ENCODE data around the gene DNAH9. TPM values are rescaled to one million over a fixed set of nuclear protein-coding genes. Genes with fewer than 3 reads are reported as not detected.
A peak's percentile ranks its signal among the peaks of the same experiment; 100 is the strongest.

Gene DNAH9
- total and polyA plus RNA-seq, 4 donors: under 0.01 to 0.09 TPM; not detected in 2

DNA sequence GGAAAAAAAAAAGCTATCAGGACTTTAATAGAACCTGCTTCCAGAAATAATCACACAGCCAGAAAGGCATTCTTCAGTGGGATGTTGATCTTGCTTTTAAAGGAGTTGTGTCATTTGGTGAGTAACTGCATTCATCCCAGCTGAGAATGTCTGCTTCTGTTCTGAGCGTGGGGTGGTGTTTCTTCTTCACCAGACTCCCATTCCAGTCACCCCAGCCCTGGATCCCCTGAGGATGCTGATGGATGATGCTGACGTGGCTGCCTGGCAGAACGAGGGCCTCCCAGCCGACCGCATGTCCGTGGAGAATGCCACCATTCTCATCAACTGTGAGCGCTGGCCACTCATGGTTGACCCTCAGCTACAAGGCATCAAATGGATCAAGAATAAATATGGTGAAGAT lies 276.5 kb downstream of the DNAH9 start:
- WGBS: 74% methylated on average over 7 of the region's 7 CpGs
- no peak overlapping the region for H3K9ac ChIP-seq (ENCODE audit: low read depth in 1 of 2, low read length in 2 of 2)
- peaks cover 0 to 3% (median 1%) of the 10 kb centered on the region in 4 donors for H3K9me3 ChIP-seq (ENCODE audit: control insufficient read depth in 4 of 4, low read length in 3 of 4)
- TF ChIP-seq NR2F2 (IDR thresholded peaks at IDR 0.05) (no peak), RAD21 (IDR thresholded peaks at IDR 0.05) (no peak), JUND (IDR thresholded peaks at IDR 0.05) (no peak)
- peaks cover 0 to 3% (median 0%) of the 10 kb centered on the region in 4 donors for H3K27me3 ChIP-seq (ENCODE audit: control insufficient read depth in 4 of 4, insufficient read depth in 4 of 4, low read length in 3 of 4)
- no peak overlapping the region for H3K4me3 ChIP-seq (ENCODE audit: low read depth in 1 of 3, low read length in 3 of 3)
- DNase-seq (ENCODE audit: low spot score): no peak
- H3K4me1 ChIP-seq (ENCODE audit: control insufficient read depth in 4 of 4, insufficient read depth in 4 of 4, low read length in 3 of 4): no peaks in the 10 kb centered on the region
- H3K36me3 ChIP-seq (ENCODE audit: control insufficient read depth in 4 of 4, insufficient read depth in 3 of 4, low read depth in 1 of 4, low read length in 3 of 4): no peaks in the 10 kb centered on the region
- no peak overlapping the region for H3K27ac ChIP-seq (ENCODE audit: low read depth in 1 of 2, low read length in 2 of 2)

DNA sequence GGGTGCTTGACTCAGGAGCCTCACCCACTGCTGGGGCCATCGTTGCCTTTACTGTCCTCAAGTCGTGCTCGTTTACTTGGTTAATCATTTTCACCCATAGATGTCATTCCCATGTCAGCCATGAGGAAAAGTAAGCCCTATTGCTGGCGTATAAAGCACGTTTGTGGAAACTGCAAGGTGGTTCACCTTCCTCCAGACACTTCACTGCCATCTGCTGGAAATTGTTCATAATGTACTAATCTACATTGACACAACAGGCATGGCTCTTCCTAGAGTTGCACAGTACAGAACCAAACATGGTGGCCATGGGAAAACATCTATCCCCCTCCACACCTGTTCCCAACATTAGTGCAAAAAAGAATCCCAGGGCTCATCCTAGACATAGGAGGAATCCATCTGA lies 282.4 kb downstream of the DNAH9 start:
- no peak for DNase-seq (ENCODE audit: low spot score)
- Histone ChIP-seq H3K9me3 (ENCODE audit: control insufficient read depth in 4 of 4, low read length in 3 of 4) (no peaks in the 10 kb centered on the region), H3K4me3 (ENCODE audit: low read depth in 1 of 3, low read length in 3 of 3) (no peak overlapping the region), H3K27ac (ENCODE audit: low read depth in 1 of 2, low read length in 2 of 2) (no peak overlapping the region), H3K4me1 (ENCODE audit: control insufficient read depth in 4 of 4, insufficient read depth in 4 of 4, low read length in 3 of 4) (no peaks in the 10 kb centered on the region), H3K36me3 (ENCODE audit: control insufficient read depth in 4 of 4, insufficient read depth in 3 of 4, low read depth in 1 of 4, low read length in 3 of 4) (no peaks in the 10 kb centered on the region), H3K27me3 (ENCODE audit: control insufficient read depth in 4 of 4, insufficient read depth in 4 of 4, low read length in 3 of 4) (no peaks in the 10 kb centered on the region), H3K9ac (ENCODE audit: low read depth in 1 of 2, low read length in 2 of 2) (no peak overlapping the region)
- TF ChIP-seq, protein P1, sequence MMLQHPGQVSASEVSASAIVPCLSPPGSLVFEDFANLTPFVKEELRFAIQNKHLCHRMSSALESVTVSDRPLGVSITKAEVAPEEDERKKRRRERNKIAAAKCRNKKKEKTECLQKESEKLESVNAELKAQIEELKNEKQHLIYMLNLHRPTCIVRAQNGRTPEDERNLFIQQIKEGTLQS (IDR thresholded peaks at IDR 0.05): no peak
- TF ChIP-seq HNF4G (IDR thresholded peaks at IDR 0.05) (no peak), RAD21 (IDR thresholded peaks at IDR 0.05) (peak; percentile 46 to 67), FOXA2 (IDR thresholded peaks at IDR 0.05) (no peak)
- TF ChIP-seq, protein P2, sequence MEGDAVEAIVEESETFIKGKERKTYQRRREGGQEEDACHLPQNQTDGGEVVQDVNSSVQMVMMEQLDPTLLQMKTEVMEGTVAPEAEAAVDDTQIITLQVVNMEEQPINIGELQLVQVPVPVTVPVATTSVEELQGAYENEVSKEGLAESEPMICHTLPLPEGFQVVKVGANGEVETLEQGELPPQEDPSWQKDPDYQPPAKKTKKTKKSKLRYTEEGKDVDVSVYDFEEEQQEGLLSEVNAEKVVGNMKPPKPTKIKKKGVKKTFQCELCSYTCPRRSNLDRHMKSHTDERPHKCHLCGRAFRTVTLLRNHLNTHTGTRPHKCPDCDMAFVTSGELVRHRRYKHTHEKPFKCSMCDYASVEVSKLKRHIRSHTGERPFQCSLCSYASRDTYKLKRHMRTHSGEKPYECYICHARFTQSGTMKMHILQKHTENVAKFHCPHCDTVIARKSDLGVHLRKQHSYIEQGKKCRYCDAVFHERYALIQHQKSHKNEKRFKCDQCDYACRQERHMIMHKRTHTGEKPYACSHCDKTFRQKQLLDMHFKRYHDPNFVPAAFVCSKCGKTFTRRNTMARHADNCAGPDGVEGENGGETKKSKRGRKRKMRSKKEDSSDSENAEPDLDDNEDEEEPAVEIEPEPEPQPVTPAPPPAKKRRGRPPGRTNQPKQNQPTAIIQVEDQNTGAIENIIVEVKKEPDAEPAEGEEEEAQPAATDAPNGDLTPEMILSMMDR (IDR thresholded peaks at IDR 0.05; ENCODE audit: low read depth, low read length, missing input control): peak; percentile 24
- 29% methylated on average over 5 of the region's 5 CpGs for WGBS

DNA sequence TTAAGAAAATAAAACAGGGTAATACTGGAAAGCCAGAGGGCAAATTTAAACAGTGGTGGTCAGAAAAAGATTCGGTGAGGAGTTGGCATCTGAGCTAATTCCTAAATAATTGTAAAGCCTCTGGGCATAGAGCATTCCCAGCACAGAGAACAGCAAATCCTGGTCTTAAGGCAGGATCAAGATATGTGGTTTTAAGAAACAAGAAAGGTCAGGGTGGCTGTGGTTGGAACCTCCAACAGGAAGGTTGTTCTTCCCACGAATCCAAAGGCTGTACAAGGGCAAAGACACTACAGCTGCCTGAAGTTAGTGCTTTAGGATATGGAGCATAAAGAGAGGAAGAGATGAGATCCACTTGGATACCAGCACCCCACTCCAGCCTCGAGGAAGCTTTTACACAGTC lies 284.4 kb downstream of the DNAH9 start:
- no peak for DNase-seq (ENCODE audit: low spot score)
- H3K27ac ChIP-seq (ENCODE audit: low read depth in 1 of 2, low read length in 2 of 2): no peak overlapping the region
- WGBS: 54% methylated on average over 3 of the region's 3 CpGs
- H3K9me3 ChIP-seq (ENCODE audit: control insufficient read depth in 4 of 4, low read length in 3 of 4): no peaks in the 10 kb centered on the region
- no peak overlapping the region for H3K4me3 ChIP-seq (ENCODE audit: low read depth in 1 of 3, low read length in 3 of 3)
- no peaks in the 10 kb centered on the region for H3K4me1 ChIP-seq (ENCODE audit: control insufficient read depth in 4 of 4, insufficient read depth in 4 of 4, low read length in 3 of 4)
- no peaks in the 10 kb centered on the region for H3K36me3 ChIP-seq (ENCODE audit: control insufficient read depth in 4 of 4, insufficient read depth in 3 of 4, low read depth in 1 of 4, low read length in 3 of 4)
- no peak for TF ChIP-seq NR2F2 (IDR thresholded peaks at IDR 0.05)
- TF ChIP-seq, protein P3, sequence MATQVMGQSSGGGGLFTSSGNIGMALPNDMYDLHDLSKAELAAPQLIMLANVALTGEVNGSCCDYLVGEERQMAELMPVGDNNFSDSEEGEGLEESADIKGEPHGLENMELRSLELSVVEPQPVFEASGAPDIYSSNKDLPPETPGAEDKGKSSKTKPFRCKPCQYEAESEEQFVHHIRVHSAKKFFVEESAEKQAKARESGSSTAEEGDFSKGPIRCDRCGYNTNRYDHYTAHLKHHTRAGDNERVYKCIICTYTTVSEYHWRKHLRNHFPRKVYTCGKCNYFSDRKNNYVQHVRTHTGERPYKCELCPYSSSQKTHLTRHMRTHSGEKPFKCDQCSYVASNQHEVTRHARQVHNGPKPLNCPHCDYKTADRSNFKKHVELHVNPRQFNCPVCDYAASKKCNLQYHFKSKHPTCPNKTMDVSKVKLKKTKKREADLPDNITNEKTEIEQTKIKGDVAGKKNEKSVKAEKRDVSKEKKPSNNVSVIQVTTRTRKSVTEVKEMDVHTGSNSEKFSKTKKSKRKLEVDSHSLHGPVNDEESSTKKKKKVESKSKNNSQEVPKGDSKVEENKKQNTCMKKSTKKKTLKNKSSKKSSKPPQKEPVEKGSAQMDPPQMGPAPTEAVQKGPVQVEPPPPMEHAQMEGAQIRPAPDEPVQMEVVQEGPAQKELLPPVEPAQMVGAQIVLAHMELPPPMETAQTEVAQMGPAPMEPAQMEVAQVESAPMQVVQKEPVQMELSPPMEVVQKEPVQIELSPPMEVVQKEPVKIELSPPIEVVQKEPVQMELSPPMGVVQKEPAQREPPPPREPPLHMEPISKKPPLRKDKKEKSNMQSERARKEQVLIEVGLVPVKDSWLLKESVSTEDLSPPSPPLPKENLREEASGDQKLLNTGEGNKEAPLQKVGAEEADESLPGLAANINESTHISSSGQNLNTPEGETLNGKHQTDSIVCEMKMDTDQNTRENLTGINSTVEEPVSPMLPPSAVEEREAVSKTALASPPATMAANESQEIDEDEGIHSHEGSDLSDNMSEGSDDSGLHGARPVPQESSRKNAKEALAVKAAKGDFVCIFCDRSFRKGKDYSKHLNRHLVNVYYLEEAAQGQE (IDR thresholded peaks at IDR 0.05): no peak
- H3K27me3 ChIP-seq (ENCODE audit: control insufficient read depth in 4 of 4, insufficient read depth in 4 of 4, low read length in 3 of 4): no peaks in the 10 kb centered on the region
- H3K9ac ChIP-seq (ENCODE audit: low read depth in 1 of 2, low read length in 2 of 2): no peak overlapping the region

Measured in liver (tissue), 9 donors.